Measurements from ENCODE around the gene MAN1A1. TPM values are rescaled to one million over a fixed set of nuclear protein-coding genes. Genes with fewer than 3 reads are reported as not detected.
A peak's percentile ranks its signal among the peaks of the same experiment; 100 is the strongest.

MAN1A1 gene
- total and polyA plus RNA-seq, 4 donors = 68.2 to 209 (median 148) TPM

DNA sequence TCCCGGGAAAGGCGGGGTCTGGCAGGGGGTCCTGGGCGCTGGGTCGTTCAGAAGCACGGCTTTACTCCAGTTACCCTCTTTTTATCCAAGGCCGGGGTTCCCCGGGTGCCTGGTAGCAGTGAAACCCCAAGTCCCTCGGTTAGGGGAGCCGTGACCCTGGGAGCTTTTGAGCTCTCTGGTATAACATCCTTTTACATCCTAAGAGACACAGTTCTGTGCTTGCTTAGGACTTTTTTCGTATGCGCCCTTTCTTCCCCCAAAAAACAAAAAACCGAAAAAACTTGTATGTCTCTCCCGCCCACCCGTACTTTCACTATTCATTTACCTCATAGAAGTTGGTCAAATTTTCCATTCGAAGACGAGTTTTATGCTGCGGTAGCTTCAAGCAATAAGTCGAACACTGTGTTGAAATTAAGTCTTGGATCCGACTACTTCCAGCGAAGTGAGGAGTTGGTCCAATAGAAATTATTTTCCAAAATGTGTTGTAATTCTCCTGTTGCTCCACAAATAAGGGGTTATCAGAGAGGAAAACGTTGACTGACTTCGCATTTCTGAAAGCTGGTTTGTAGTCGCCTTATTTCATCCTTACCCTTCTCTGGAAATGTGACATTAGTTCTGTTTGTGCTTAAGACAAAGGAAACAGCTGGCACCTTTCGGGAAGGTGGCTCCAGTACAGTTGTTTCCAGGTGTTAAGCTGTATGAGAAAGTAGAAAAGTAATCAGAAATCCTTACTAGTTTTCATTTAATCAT lies 816 bp upstream of the MAN1A1 start:
- peak overlapping the region; percentile 93 to 97 for H3K27ac ChIP-seq (ENCODE audit: low read depth in 1 of 2, low read length in 2 of 2)
- WGBS = under 1% methylated on average over 24 of the region's 24 CpGs
- H3K36me3 ChIP-seq (ENCODE audit: control insufficient read depth in 4 of 4, insufficient read depth in 3 of 4, low read depth in 1 of 4, low read length in 3 of 4) = no peaks in the 10 kb centered on the region
- TF ChIP-seq EGR1 (IDR thresholded peaks at IDR 0.05; ENCODE audit: low read depth in 2 of 2) (peak in 1 of 2 donors; percentile 56), FOXA2 (IDR thresholded peaks at IDR 0.05) (no peak), RXRA (IDR thresholded peaks at IDR 0.05) (peak in 1 of 2 donors; percentile 21), HNF4G (IDR thresholded peaks at IDR 0.05) (no peak), JUND (IDR thresholded peaks at IDR 0.05) (peak; percentile 73 to 78), NR2F2 (IDR thresholded peaks at IDR 0.05) (no peak), GABPA (IDR thresholded peaks at IDR 0.05 in 1 of 2, conservative IDR thresholded peaks at IDR 0.05 in 1 of 2) (no peak), SP1 (IDR thresholded peaks at IDR 0.05) (peak; percentile 31), TAF1 (conservative IDR thresholded peaks at IDR 0.05) (peak; percentile 42), HNF4A (conservative IDR thresholded peaks at IDR 0.05) (peak; percentile 22 to 25), YY1 (IDR thresholded peaks at IDR 0.05) (peak; percentile 19), FOXA1 (IDR thresholded peaks at IDR 0.05) (no peak), ZBTB33 (IDR thresholded peaks at IDR 0.05) (no peak), RAD21 (IDR thresholded peaks at IDR 0.05) (no peak)
- TF ChIP-seq, protein P1, sequence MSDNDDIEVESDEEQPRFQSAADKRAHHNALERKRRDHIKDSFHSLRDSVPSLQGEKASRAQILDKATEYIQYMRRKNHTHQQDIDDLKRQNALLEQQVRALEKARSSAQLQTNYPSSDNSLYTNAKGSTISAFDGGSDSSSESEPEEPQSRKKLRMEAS (IDR thresholded peaks at IDR 0.05) = peak; percentile 10
- TF ChIP-seq, protein P2, sequence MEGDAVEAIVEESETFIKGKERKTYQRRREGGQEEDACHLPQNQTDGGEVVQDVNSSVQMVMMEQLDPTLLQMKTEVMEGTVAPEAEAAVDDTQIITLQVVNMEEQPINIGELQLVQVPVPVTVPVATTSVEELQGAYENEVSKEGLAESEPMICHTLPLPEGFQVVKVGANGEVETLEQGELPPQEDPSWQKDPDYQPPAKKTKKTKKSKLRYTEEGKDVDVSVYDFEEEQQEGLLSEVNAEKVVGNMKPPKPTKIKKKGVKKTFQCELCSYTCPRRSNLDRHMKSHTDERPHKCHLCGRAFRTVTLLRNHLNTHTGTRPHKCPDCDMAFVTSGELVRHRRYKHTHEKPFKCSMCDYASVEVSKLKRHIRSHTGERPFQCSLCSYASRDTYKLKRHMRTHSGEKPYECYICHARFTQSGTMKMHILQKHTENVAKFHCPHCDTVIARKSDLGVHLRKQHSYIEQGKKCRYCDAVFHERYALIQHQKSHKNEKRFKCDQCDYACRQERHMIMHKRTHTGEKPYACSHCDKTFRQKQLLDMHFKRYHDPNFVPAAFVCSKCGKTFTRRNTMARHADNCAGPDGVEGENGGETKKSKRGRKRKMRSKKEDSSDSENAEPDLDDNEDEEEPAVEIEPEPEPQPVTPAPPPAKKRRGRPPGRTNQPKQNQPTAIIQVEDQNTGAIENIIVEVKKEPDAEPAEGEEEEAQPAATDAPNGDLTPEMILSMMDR (IDR thresholded peaks at IDR 0.05; ENCODE audit: low read depth, low read length, missing input control) = no peak
- TF ChIP-seq, protein P3, sequence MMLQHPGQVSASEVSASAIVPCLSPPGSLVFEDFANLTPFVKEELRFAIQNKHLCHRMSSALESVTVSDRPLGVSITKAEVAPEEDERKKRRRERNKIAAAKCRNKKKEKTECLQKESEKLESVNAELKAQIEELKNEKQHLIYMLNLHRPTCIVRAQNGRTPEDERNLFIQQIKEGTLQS (IDR thresholded peaks at IDR 0.05) = peak; percentile 21
- TF ChIP-seq, protein P4, sequence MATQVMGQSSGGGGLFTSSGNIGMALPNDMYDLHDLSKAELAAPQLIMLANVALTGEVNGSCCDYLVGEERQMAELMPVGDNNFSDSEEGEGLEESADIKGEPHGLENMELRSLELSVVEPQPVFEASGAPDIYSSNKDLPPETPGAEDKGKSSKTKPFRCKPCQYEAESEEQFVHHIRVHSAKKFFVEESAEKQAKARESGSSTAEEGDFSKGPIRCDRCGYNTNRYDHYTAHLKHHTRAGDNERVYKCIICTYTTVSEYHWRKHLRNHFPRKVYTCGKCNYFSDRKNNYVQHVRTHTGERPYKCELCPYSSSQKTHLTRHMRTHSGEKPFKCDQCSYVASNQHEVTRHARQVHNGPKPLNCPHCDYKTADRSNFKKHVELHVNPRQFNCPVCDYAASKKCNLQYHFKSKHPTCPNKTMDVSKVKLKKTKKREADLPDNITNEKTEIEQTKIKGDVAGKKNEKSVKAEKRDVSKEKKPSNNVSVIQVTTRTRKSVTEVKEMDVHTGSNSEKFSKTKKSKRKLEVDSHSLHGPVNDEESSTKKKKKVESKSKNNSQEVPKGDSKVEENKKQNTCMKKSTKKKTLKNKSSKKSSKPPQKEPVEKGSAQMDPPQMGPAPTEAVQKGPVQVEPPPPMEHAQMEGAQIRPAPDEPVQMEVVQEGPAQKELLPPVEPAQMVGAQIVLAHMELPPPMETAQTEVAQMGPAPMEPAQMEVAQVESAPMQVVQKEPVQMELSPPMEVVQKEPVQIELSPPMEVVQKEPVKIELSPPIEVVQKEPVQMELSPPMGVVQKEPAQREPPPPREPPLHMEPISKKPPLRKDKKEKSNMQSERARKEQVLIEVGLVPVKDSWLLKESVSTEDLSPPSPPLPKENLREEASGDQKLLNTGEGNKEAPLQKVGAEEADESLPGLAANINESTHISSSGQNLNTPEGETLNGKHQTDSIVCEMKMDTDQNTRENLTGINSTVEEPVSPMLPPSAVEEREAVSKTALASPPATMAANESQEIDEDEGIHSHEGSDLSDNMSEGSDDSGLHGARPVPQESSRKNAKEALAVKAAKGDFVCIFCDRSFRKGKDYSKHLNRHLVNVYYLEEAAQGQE (IDR thresholded peaks at IDR 0.05) = peak; percentile 22
- no peaks in the 10 kb centered on the region for H3K27me3 ChIP-seq (ENCODE audit: control insufficient read depth in 4 of 4, insufficient read depth in 4 of 4, low read length in 3 of 4)
- DNase-seq (ENCODE audit: low spot score) = no peak
- H3K9ac ChIP-seq (ENCODE audit: low read depth in 1 of 2, low read length in 2 of 2) = peak overlapping the region; percentile 57 to 64
- no peaks in the 10 kb centered on the region for H3K9me3 ChIP-seq (ENCODE audit: control insufficient read depth in 4 of 4, low read length in 3 of 4)
- H3K4me3 ChIP-seq (ENCODE audit: low read depth in 1 of 3, low read length in 3 of 3) = peak overlapping the region; percentile 86 to 96 (median 89)
- peaks cover 1 to 14% (median 4%) of the 10 kb centered on the region in 4 donors for H3K4me1 ChIP-seq (ENCODE audit: control insufficient read depth in 4 of 4, insufficient read depth in 4 of 4, low read length in 3 of 4)

All from liver (tissue), 9 donors.